Keratinocyte (primary cell): Measurements from ENCODE around the gene NDUFC2.

ENCODE experiments used
- EZH2 ChIP-seq: IDR thresholded peaks from one replicate; pipeline ENCODE4 v1.6.1; 2012; ENCODE audit warnings: inconsistent platforms, mild to moderate bottlenecking, low read length, moderate library complexity
- TF ChIP-seq, protein P1 (sequence below), 3 experiments: IDR thresholded peaks in 1 of 3; conservative IDR thresholded peaks in 1 of 3; optimal IDR thresholded peaks in 1 of 3; 2 replicates in 2 of 3; 3 replicates in 1 of 3; pipeline versions ENCODE3 to v1.5.1; 2011; ENCODE audit warnings: low read length in 3 of 3, mild to moderate bottlenecking in 3 of 3, moderate library complexity in 2 of 3, control low read depth in 1 of 3, inconsistent platforms in 1 of 3; ENCODE audit not compliant: insufficient read depth in 2 of 3; ENCODE audit errors: extremely low read depth in 1 of 3

GRCh38 chr11:78094250-78094649 is 14.6 kb upstream of the NDUFC2 start:
- TF ChIP-seq, protein P1, sequence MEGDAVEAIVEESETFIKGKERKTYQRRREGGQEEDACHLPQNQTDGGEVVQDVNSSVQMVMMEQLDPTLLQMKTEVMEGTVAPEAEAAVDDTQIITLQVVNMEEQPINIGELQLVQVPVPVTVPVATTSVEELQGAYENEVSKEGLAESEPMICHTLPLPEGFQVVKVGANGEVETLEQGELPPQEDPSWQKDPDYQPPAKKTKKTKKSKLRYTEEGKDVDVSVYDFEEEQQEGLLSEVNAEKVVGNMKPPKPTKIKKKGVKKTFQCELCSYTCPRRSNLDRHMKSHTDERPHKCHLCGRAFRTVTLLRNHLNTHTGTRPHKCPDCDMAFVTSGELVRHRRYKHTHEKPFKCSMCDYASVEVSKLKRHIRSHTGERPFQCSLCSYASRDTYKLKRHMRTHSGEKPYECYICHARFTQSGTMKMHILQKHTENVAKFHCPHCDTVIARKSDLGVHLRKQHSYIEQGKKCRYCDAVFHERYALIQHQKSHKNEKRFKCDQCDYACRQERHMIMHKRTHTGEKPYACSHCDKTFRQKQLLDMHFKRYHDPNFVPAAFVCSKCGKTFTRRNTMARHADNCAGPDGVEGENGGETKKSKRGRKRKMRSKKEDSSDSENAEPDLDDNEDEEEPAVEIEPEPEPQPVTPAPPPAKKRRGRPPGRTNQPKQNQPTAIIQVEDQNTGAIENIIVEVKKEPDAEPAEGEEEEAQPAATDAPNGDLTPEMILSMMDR (optimal IDR thresholded peaks at IDR 0.05 in 1 of 3, IDR thresholded peaks at IDR 0.05 in 1 of 3, conservative IDR thresholded peaks at IDR 0.05 in 1 of 3; ENCODE audit: extremely low read depth in 1 of 3, insufficient read depth in 2 of 3, low read length in 3 of 3), result no peak
- no peak for TF ChIP-seq EZH2
